ENCODE results near the gene PTRH2. TPM values are rescaled to one million over a fixed set of nuclear protein-coding genes. Genes with fewer than 3 reads are reported as not detected.

PTRH2 gene
- total RNA-seq, 4 donors from 2014 or later = 27.2 to 31.7 (median 30.9) TPM

GRCh38 chr17:59676716-59677115 is 30.5 kb downstream of the PTRH2 start:
- Histone ChIP-seq H3K36me3 (peaks cover 9 to 100% (median 26%) of the 10 kb centered on the region in 3 donors), H3K4me3 (no peak overlapping the region), H3K4me1 (peaks cover 0 to 7% (median 0%) of the 10 kb centered on the region in 3 donors), H3K9me3 (no peaks in the 10 kb centered on the region), H3K27me3 (no peaks in the 10 kb centered on the region), H3K27ac (no peak overlapping the region)
- no peak for DNase-seq
- TF ChIP-seq POLR2A (IDR thresholded peaks at IDR 0.05) (no peak), CTCF (IDR thresholded peaks at IDR 0.05) (no peak)
- intact Hi-C loops (cut with DNase I) = no loop called here
- WGBS, 2 donors = 82 to 89% methylated on average over 7 of the region's 7 CpGs

GRCh38 chr17:59675231-59675630 is 32.0 kb downstream of the PTRH2 start:
- Histone ChIP-seq H3K27ac (no peak overlapping the region), H3K4me1 (peaks cover 0 to 13% (median under 1%) of the 10 kb centered on the region in 3 donors), H3K27me3 (no peaks in the 10 kb centered on the region), H3K9me3 (no peaks in the 10 kb centered on the region), H3K4me3 (no peak overlapping the region), H3K36me3 (peaks cover 8 to 99% (median 21%) of the 10 kb centered on the region in 3 donors)
- intact Hi-C loops (cut with DNase I) = no loop called here
- 44 to 64% methylated on average over 1 of the region's 1 CpG for WGBS, 2 donors
- TF ChIP-seq CTCF (IDR thresholded peaks at IDR 0.05) (no peak), POLR2A (IDR thresholded peaks at IDR 0.05) (no peak)
- DNase-seq = no peak

GRCh38 chr17:59671386-59671785 is 35.8 kb downstream of the PTRH2 start:
- WGBS, 2 donors = 91 to 94% methylated on average over 1 of the region's 1 CpG
- no peaks in the 10 kb centered on the region for H3K9me3 ChIP-seq
- H3K27ac ChIP-seq = no peak overlapping the region
- DNase-seq = no peak
- H3K4me3 ChIP-seq = no peak overlapping the region
- no peaks in the 10 kb centered on the region for H3K27me3 ChIP-seq
- intact Hi-C loops (cut with DNase I) = no loop called here
- peaks cover 11 to 99% (median 11%) of the 10 kb centered on the region in 3 donors for H3K36me3 ChIP-seq
- TF ChIP-seq POLR2A (IDR thresholded peaks at IDR 0.05) (no peak), CTCF (IDR thresholded peaks at IDR 0.05) (no peak)
- peaks cover 0 to 30% (median 3%) of the 10 kb centered on the region in 3 donors for H3K4me1 ChIP-seq

- H3K27me3 ChIP-seq = no peaks in the 10 kb centered on the region
- H3K27ac ChIP-seq = no peak overlapping the region
- peaks cover 3 to 99% (median 18%) of the 10 kb centered on the region in 3 donors for H3K36me3 ChIP-seq
- peaks cover 0 to 27% (median 3%) of the 10 kb centered on the region in 3 donors for H3K4me1 ChIP-seq
- no peaks in the 10 kb centered on the region for H3K9me3 ChIP-seq
- WGBS, 2 donors = 84 to 94% methylated on average over 1 of the region's 1 CpG
- H3K4me3 ChIP-seq = no peak overlapping the region
- intact Hi-C loops (cut with DNase I) = no loop called here
- DNase-seq = no peak
- TF ChIP-seq POLR2A (IDR thresholded peaks at IDR 0.05) = no peak
- TF ChIP-seq CTCF (IDR thresholded peaks at IDR 0.05) = no peak
Observed at GRCh38 chr17:59669944-59670343, 37.3 kb downstream of the PTRH2 start.

- DNase-seq = no peak
- 42 to 63% methylated on average over 1 of the region's 1 CpG for WGBS, 2 donors
- peaks cover 3 to 99% (median 21%) of the 10 kb centered on the region in 3 donors for H3K36me3 ChIP-seq
- TF ChIP-seq POLR2A (IDR thresholded peaks at IDR 0.05) (no peak), CTCF (IDR thresholded peaks at IDR 0.05) (no peak)
- H3K4me1 ChIP-seq = peaks cover 0 to 27% (median 3%) of the 10 kb centered on the region in 3 donors
- H3K27me3 ChIP-seq = no peaks in the 10 kb centered on the region
- H3K27ac ChIP-seq = peak overlapping the region in 1 of 4 donors; percentile 10
- intact Hi-C loops (cut with DNase I) = no loop called here
- H3K4me3 ChIP-seq = no peak overlapping the region
- no peaks in the 10 kb centered on the region for H3K9me3 ChIP-seq
Observed at GRCh38 chr17:59669411-59669810, 37.8 kb downstream of the PTRH2 start.

All from esophagus squamous epithelium (tissue), 5 donors.